ENCODE data around the gene ZGPAT. TPM values are rescaled to one million over a fixed set of nuclear protein-coding genes. Genes with fewer than 3 reads are reported as not detected.

Gene ZGPAT
- total and polyA plus RNA-seq, 2 of the 13 experiments (the other 11 are each of a cell fraction or from before 2014, with no cell fraction given): 23.0 to 41.9 TPM

DNA sequence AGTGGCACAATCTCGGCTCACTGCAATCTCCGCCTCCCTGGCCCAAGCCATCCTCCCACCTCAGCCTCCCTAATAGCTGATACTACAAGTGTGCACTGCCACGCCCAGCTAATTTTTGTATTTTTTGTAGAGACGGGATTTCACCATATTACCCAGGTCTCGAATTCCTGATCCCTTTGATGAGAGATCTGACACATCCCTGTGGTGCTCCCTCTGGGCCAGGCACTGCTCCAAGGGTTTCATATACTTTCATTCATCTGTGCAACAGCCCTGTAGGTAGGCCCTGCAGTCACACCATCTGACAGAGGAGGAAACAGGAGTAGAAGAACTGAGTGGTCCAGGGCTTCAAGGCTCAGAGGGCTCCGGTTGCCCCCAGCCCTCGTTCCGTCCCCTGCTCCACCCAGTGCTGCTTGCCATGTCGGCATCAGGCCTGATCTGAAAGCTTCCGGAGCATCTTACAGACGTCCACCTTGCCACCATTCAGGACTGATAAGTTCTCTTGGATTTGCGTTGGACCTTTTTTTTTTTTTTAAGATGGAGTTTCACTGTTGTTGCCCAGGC is 3.3 kb downstream of the ZGPAT start:
- TF ChIP-seq FOXO4 (CRISPR knock-in tag; conservative IDR thresholded peaks at IDR 0.05): 0 out of 2 replicates have a peak, but pooled peaks have one; percentile 16
- no peak for TF ChIP-seq MNT (IDR thresholded peaks at IDR 0.05)
- TF ChIP-seq ZNF263 (CRISPR knock-in tag; IDR thresholded peaks at IDR 0.05): peak; percentile 62; the same call in 1 of the 2 replicates
- TF ChIP-seq ZSCAN29 (CRISPR knock-in tag; conservative IDR thresholded peaks at IDR 0.05): no peak
- peaks cover 5% of the 10 kb centered on the region; the same call in 1 of the 2 replicates for H3K9me3 ChIP-seq (ENCODE audit: low read length)
- in situ Hi-C loops (cut with HindIII; ENCODE audit: extremely low pct_ligation_motif_present, low pct_unique_long_range_greater_than_20kb): no loop called here
- H3K27me3 ChIP-seq (ENCODE audit: control insufficient read depth in 1 of 2, insufficient read depth in 2 of 2, low read length in 2 of 2): no peaks in the 10 kb centered on the region; a peak in 1 of 5 replicates
- WGBS (ENCODE audit: low lambda C conversion rate): 89% methylated on average over 12 of the region's 12 CpGs
- H2AFZ ChIP-seq (ENCODE audit: low read length): no peak overlapping the region
- ATAC-seq (no peak), DNase-seq (ENCODE audit: low spot score) (no peak), FAIRE-seq (no peak)
- ChIA-PET CTCF (ENCODE audit: low intra/inter-chr PET ratio, low total read pairs) (no interaction called here), POLR2A (interaction anchor here (0.7 to 12.4 kb wide), 2 partner anchors 25 to 496 kb away, joined by 3 to 190 read pairs; partner anchors contain the start of genes LIME1 and SLC2A4RG)
- peaks cover 88% of the 10 kb centered on the region for H3K79me2 ChIP-seq (ENCODE audit: insufficient read depth, low read length)
- no peak overlapping the region for H3K4me2 ChIP-seq (ENCODE audit: low read depth, low read length)
- BruUV-seq (replicated peaks): no TSS peak
- intact Hi-C loops (cut with micrococcal nuclease; ENCODE audit: unreplicated experiment): no loop called here
- no peak overlapping the region for H3K27ac ChIP-seq (ENCODE audit: extremely low read length, insufficient read depth, low read length)
- H3K36me3 ChIP-seq (replicated peaks in 1 of 2; ENCODE audit: control insufficient read depth in 1 of 2, insufficient read depth in 2 of 2, low read length in 2 of 2): peaks cover 13 to 52% of the 10 kb centered on the region in 2 experiments
- H4K20me1 ChIP-seq (ENCODE audit: insufficient read depth, low read length): peaks cover 6% of the 10 kb centered on the region; the same call in 1 of the 2 replicates
- peaks cover 38% of the 10 kb centered on the region for H3K4me1 ChIP-seq (ENCODE audit: insufficient read depth, low read length)
- H3K4me3 ChIP-seq (replicated peaks in 1 of 3; ENCODE audit: insufficient read depth in 1 of 3, low read depth in 2 of 3, low read length in 3 of 3): no peak overlapping the region
- no peak overlapping the region for H3K9ac ChIP-seq (ENCODE audit: insufficient read depth, low read depth, low read length)
